Fibroblast of lung (primary cell): ENCODE results near the gene CAMSAP3. TPM values are rescaled to one million over a fixed set of nuclear protein-coding genes. Genes with fewer than 3 reads are reported as not detected.

Source experiments
- DNase-seq, 2 donors: peaks; one replicate each; pipeline versions ENCODE4 v3.0.0 to v3.0.0-alpha.2; 2010; ENCODE audit warnings: low read depth in 2 of 2
- H2AFZ ChIP-seq: 2 replicates; pipeline ENCODE4 v1.5.1; 2012; ENCODE audit warnings: low read length, control low read depth, inconsistent platforms
- H3K27ac ChIP-seq: 2 replicates; pipeline ENCODE4 v1.5.1; 2011; ENCODE audit warnings: low read length, control low read depth; ENCODE audit not compliant: insufficient read depth
- H3K27me3 ChIP-seq: 2 replicates; pipeline ENCODE4 v1.5.1; 2011; ENCODE audit warnings: mild to moderate bottlenecking, low read length; ENCODE audit not compliant: control insufficient read depth, insufficient read depth
- H3K36me3 ChIP-seq: 2 replicates; pipeline ENCODE4 v1.5.1; 2011; ENCODE audit warnings: low read length; ENCODE audit not compliant: control insufficient read depth, insufficient read depth
- H3K4me1 ChIP-seq: 2 replicates; pipeline ENCODE4 v1.5.1; 2011; ENCODE audit warnings: low read length; ENCODE audit not compliant: control insufficient read depth, insufficient read depth; ENCODE audit errors: extremely low read depth
- H3K4me2 ChIP-seq: 2 replicates; pipeline ENCODE4 v1.5.1; 2011; ENCODE audit warnings: low read length, control low read depth; ENCODE audit not compliant: insufficient read depth; ENCODE audit errors: extremely low read depth
- H3K4me3 ChIP-seq, 4 experiments: fragments of 200-600 bp in 1 of 4; sonication (generic) in 1 of 4; replicated peaks in 1 of 4; 2 replicates each; pipeline ENCODE4 v1.5.1; 2011 to 2016; ENCODE audit warnings: low read length in 4 of 4, low read depth in 3 of 4, mild to moderate bottlenecking in 3 of 4, control low read depth in 2 of 4, inconsistent platforms in 1 of 4, mixed read lengths in 1 of 4; ENCODE audit not compliant: insufficient read depth in 1 of 4; ENCODE audit errors: control extremely low read depth in 1 of 4
- H3K79me2 ChIP-seq: 2 replicates; pipeline ENCODE4 v1.5.1; 2012; ENCODE audit warnings: mild to moderate bottlenecking, low read length, inconsistent platforms; ENCODE audit not compliant: control insufficient read depth, insufficient read depth
- H3K9ac ChIP-seq: 2 replicates; pipeline ENCODE4 v1.5.1; 2011; ENCODE audit warnings: mild to moderate bottlenecking, low read length, control low read depth; ENCODE audit not compliant: insufficient read depth
- H3K9me3 ChIP-seq: 2 replicates; pipeline ENCODE4 v1.5.1; 2012; ENCODE audit warnings: low read depth, low read length; ENCODE audit not compliant: control insufficient read depth, insufficient read depth
- H4K20me1 ChIP-seq: 2 replicates; pipeline ENCODE4 v1.5.1; 2011; ENCODE audit warnings: low read length; ENCODE audit not compliant: control insufficient read depth, insufficient read depth; ENCODE audit errors: extremely low read depth
- CTCF ChIP-seq, 2 donors: IDR thresholded peaks in 1 of 2; conservative IDR thresholded peaks in 1 of 2; 1 replicate in 1 of 2; 2 replicates in 1 of 2; pipeline ENCODE4 v1.5.1; 2011 to 2012; ENCODE audit warnings: low read length in 2 of 2, control low read depth in 1 of 2, inconsistent platforms in 1 of 2, low read depth in 1 of 2, mild to moderate bottlenecking in 1 of 2
- EZH2 ChIP-seq: IDR thresholded peaks from 2 replicates; pipeline ENCODE4 v1.5.1; 2012; ENCODE audit warnings: low read length, control low read depth, mild to moderate bottlenecking; ENCODE audit errors: missing control alignments
- polyA plus RNA-seq, 2 donors: library from polyadenylated mRNA; depleted of rRNA in 1 of 2; stranded (reverse) in 1 of 2; unstranded in 1 of 2; fragments of >200 nt; gene quantifications; 2 replicates each; pipeline ENCODE4 v1.2.1, GENCODE V29; 2011 to 2012; ENCODE audit warnings: missing spikeins in 1 of 2
- total RNA-seq: library from RNA; depleted of rRNA; stranded (reverse); fragments of >200 nt; gene quantifications from 2 replicates; pipeline ENCODE4 v1.2.1, GENCODE V29; 2014

Gene CAMSAP3
- total and polyA plus RNA-seq, 2 donors (not counting 1 experiment from before 2014, with no cell fraction given) = not detected

GRCh38 chr19:7645163-7645562 lies 49.5 kb downstream of the CAMSAP3 start:
- Histone ChIP-seq H3K36me3 (no peaks in the 10 kb centered on the region), H3K4me1 (no peaks in the 10 kb centered on the region), H3K27me3 (no peaks in the 10 kb centered on the region), H2AFZ (no peak overlapping the region), H3K27ac (no peak overlapping the region), H3K9ac (no peak overlapping the region), H3K4me2 (no peak overlapping the region), H3K9me3 (no peaks in the 10 kb centered on the region), H3K4me3 (no peak overlapping the region), H4K20me1 (no peaks in the 10 kb centered on the region), H3K79me2 (no peaks in the 10 kb centered on the region)
- DNase-seq = no peak
- TF ChIP-seq CTCF (conservative IDR thresholded peaks at IDR 0.05 in 1 of 2, IDR thresholded peaks at IDR 0.05 in 1 of 2; ENCODE audit: low read depth in 1 of 2, low read length in 2 of 2) (no peak), EZH2 (no peak)

GRCh38 chr19:7645656-7646425 lies 50.2 kb downstream of the CAMSAP3 start:
- Histone ChIP-seq H3K9ac (no peak overlapping the region), H3K9me3 (no peaks in the 10 kb centered on the region), H4K20me1 (no peaks in the 10 kb centered on the region), H3K4me3 (no peak overlapping the region), H3K27me3 (no peaks in the 10 kb centered on the region), H3K27ac (no peak overlapping the region), H3K4me1 (no peaks in the 10 kb centered on the region), H2AFZ (no peak overlapping the region), H3K36me3 (no peaks in the 10 kb centered on the region), H3K4me2 (no peak overlapping the region), H3K79me2 (no peaks in the 10 kb centered on the region)
- TF ChIP-seq EZH2 (no peak), CTCF (conservative IDR thresholded peaks at IDR 0.05 in 1 of 2, IDR thresholded peaks at IDR 0.05 in 1 of 2; ENCODE audit: low read depth in 1 of 2, low read length in 2 of 2) (no peak)
- no peak for DNase-seq

DNA sequence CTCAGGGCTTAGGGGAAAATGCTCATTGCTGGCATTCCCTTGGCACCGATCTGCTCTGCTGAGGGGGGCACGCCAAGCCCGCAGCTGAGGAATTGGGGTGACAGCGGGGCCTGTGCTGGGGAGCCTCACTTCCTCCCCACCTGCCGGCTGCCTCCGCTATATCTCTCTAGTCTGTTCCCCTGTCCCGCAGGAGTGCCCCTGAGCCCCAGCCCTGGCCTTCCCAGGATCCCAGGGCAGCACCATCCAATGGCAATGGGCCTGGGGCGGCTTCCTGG lies 50.7 kb downstream of the CAMSAP3 start:
- Histone ChIP-seq H3K9ac (no peak overlapping the region), H3K27ac (no peak overlapping the region), H3K9me3 (no peaks in the 10 kb centered on the region), H3K4me2 (no peak overlapping the region), H3K79me2 (no peaks in the 10 kb centered on the region), H3K4me3 (no peak overlapping the region), H3K27me3 (no peaks in the 10 kb centered on the region), H3K36me3 (no peaks in the 10 kb centered on the region), H4K20me1 (no peaks in the 10 kb centered on the region), H2AFZ (no peak overlapping the region), H3K4me1 (no peaks in the 10 kb centered on the region)
- DNase-seq = no peak
- TF ChIP-seq CTCF (conservative IDR thresholded peaks at IDR 0.05 in 1 of 2, IDR thresholded peaks at IDR 0.05 in 1 of 2; ENCODE audit: low read depth in 1 of 2, low read length in 2 of 2) (no peak), EZH2 (no peak)
